G401.6 (cell line): ENCODE data around the gene TRAPPC12.
A peak's percentile ranks its signal among the peaks of the same experiment; 100 is the strongest.
"Not testable (repeated sequence)": the region's sequence is repeated elsewhere in the genome, so short reads cannot be mapped to it uniquely, and the experiment has no call there.

Experiments
- FAIRE-seq: peaks from 2 replicates; lab custom pipeline; 2012; peaks lifted over from hg19 to GRCh38; lab: Jason Lieb, UNC

Gene TRAPPC12

GRCh38 chr2:3369340-3370181 lies 9.9 kb upstream of the TRAPPC12 start:
- not testable (repeated sequence) for FAIRE-seq

GRCh38 chr2:3376821-3377220 lies 2.7 kb upstream of the TRAPPC12 start:
- no peak for FAIRE-seq

GRCh38 chr2:3377279-3377611 lies 2.2 kb upstream of the TRAPPC12 start:
- no peak for FAIRE-seq

- peak; percentile 93 for FAIRE-seq
These were observed 1.7 kb upstream of the TRAPPC12 start, which contains the start of gene EIPR1 for GRCh38 chr2:3377612-3378432. Gene EIPR1 (minus strand): TSS chr2:3377818. CDS start chr2:3377689, 129 bp downstream.

- FAIRE-seq: no peak
These were observed 201 bp upstream of the TRAPPC12 start for GRCh38 chr2:3379339-3379646.

GRCh38 chr2:3386448-3386958 lies 7.0 kb downstream of the TRAPPC12 start:
- FAIRE-seq: no peak

GRCh38 chr2:3387011-3387410 lies 7.5 kb downstream of the TRAPPC12 start:
- FAIRE-seq: no peak

- FAIRE-seq: no peak
These were observed 8.3 kb downstream of the TRAPPC12 start for GRCh38 chr2:3387644-3388411.

GRCh38 chr2:3388412-3388738 lies 8.9 kb downstream of the TRAPPC12 start:
- FAIRE-seq: no peak

- FAIRE-seq: no peak
These were observed 9.7 kb downstream of the TRAPPC12 start for GRCh38 chr2:3389193-3389592.

GRCh38 chr2:3390041-3390440 lies 10.5 kb downstream of the TRAPPC12 start:
- no peak for FAIRE-seq

GRCh38 chr2:3392216-3392615 lies 12.7 kb downstream of the TRAPPC12 start:
- FAIRE-seq: no peak

- no peak for FAIRE-seq
These were observed 17.5 kb downstream of the TRAPPC12 start for GRCh38 chr2:3396920-3397559.

- FAIRE-seq: no peak
These were observed 19.4 kb downstream of the TRAPPC12 start for GRCh38 chr2:3398857-3399256.

GRCh38 chr2:3399381-3399780 lies 19.9 kb downstream of the TRAPPC12 start:
- no peak for FAIRE-seq

GRCh38 chr2:3399829-3400228 lies 20.3 kb downstream of the TRAPPC12 start:
- no peak for FAIRE-seq

GRCh38 chr2:3403587-3404334 lies 24.3 kb downstream of the TRAPPC12 start:
- no peak for FAIRE-seq

GRCh38 chr2:3404349-3404894 lies 24.9 kb downstream of the TRAPPC12 start:
- no peak for FAIRE-seq

GRCh38 chr2:3405307-3405706 lies 25.8 kb downstream of the TRAPPC12 start:
- no peak for FAIRE-seq

GRCh38 chr2:3405876-3406275 lies 26.4 kb downstream of the TRAPPC12 start:
- FAIRE-seq: no peak

GRCh38 chr2:3406501-3406900 lies 27.0 kb downstream of the TRAPPC12 start:
- FAIRE-seq: no peak
